ENCODE measurements around the gene TYW1B. TPM values are rescaled to one million over a fixed set of nuclear protein-coding genes. Genes with fewer than 3 reads are reported as not detected.
"Not testable (repeated sequence)": the region's sequence is repeated elsewhere in the genome, so short reads cannot be mapped to it uniquely, and the experiment has no call there.

TYW1B gene
- total RNA-seq, 1 experiment from 2014 or later, result 2.6 TPM

GRCh38 chr7:72689344-72689743 lies 138.7 kb downstream of the TYW1B start:
- H3K27ac ChIP-seq (ENCODE audit: low read depth, low read length, poor library complexity, severe bottlenecking); H3K4me3 ChIP-seq (ENCODE audit: low read depth, low read length, poor library complexity, severe bottlenecking); H3K4me1 ChIP-seq (ENCODE audit: insufficient read depth, low read length, poor library complexity, severe bottlenecking); POLR2A ChIA-PET (ENCODE audit: low non-redundant PET); DNase-seq (ENCODE audit: low spot score); intact Hi-C loops (cut with micrococcal nuclease; ENCODE audit: unreplicated experiment); H3K27me3 ChIP-seq (replicated peaks; ENCODE audit: insufficient read depth, low read depth, low read length, poor library complexity); H3K9me3 ChIP-seq (ENCODE audit: low read depth, low read length, poor library complexity, severe bottlenecking); BruUV-seq (replicated peaks); H3K36me3 ChIP-seq (ENCODE audit: insufficient read depth, low read length, poor library complexity, severe bottlenecking); CTCF ChIA-PET: not testable (repeated sequence)

GRCh38 chr7:72681211-72681610 lies 146.8 kb downstream of the TYW1B start:
- BruUV-seq (replicated peaks); POLR2A ChIA-PET (ENCODE audit: low non-redundant PET); H3K4me1 ChIP-seq (ENCODE audit: insufficient read depth, low read length, poor library complexity, severe bottlenecking); H3K27ac ChIP-seq (ENCODE audit: low read depth, low read length, poor library complexity, severe bottlenecking); H3K36me3 ChIP-seq (ENCODE audit: insufficient read depth, low read length, poor library complexity, severe bottlenecking); H3K9me3 ChIP-seq (ENCODE audit: low read depth, low read length, poor library complexity, severe bottlenecking); H3K4me3 ChIP-seq (ENCODE audit: low read depth, low read length, poor library complexity, severe bottlenecking); H3K27me3 ChIP-seq (replicated peaks; ENCODE audit: insufficient read depth, low read depth, low read length, poor library complexity); CTCF ChIA-PET; intact Hi-C loops (cut with micrococcal nuclease; ENCODE audit: unreplicated experiment): not testable (repeated sequence)
- peak; percentile 27 for DNase-seq (ENCODE audit: low spot score)

GRCh38 chr7:72676880-72677279 lies 151.1 kb downstream of the TYW1B start:
- BruUV-seq (replicated peaks); H3K36me3 ChIP-seq (ENCODE audit: insufficient read depth, low read length, poor library complexity, severe bottlenecking); H3K9me3 ChIP-seq (ENCODE audit: low read depth, low read length, poor library complexity, severe bottlenecking); H3K4me3 ChIP-seq (ENCODE audit: low read depth, low read length, poor library complexity, severe bottlenecking); H3K27me3 ChIP-seq (replicated peaks; ENCODE audit: insufficient read depth, low read depth, low read length, poor library complexity); intact Hi-C loops (cut with micrococcal nuclease; ENCODE audit: unreplicated experiment); DNase-seq (ENCODE audit: low spot score); H3K4me1 ChIP-seq (ENCODE audit: insufficient read depth, low read length, poor library complexity, severe bottlenecking); CTCF ChIA-PET; POLR2A ChIA-PET (ENCODE audit: low non-redundant PET); H3K27ac ChIP-seq (ENCODE audit: low read depth, low read length, poor library complexity, severe bottlenecking): not testable (repeated sequence)

- intact Hi-C loops (cut with micrococcal nuclease; ENCODE audit: unreplicated experiment); H3K36me3 ChIP-seq (ENCODE audit: insufficient read depth, low read length, poor library complexity, severe bottlenecking); BruUV-seq (replicated peaks); H3K27me3 ChIP-seq (replicated peaks; ENCODE audit: insufficient read depth, low read depth, low read length, poor library complexity); H3K9me3 ChIP-seq (ENCODE audit: low read depth, low read length, poor library complexity, severe bottlenecking); H3K27ac ChIP-seq (ENCODE audit: low read depth, low read length, poor library complexity, severe bottlenecking); DNase-seq (ENCODE audit: low spot score); POLR2A ChIA-PET (ENCODE audit: low non-redundant PET); CTCF ChIA-PET; H3K4me3 ChIP-seq (ENCODE audit: low read depth, low read length, poor library complexity, severe bottlenecking); H3K4me1 ChIP-seq (ENCODE audit: insufficient read depth, low read length, poor library complexity, severe bottlenecking): not testable (repeated sequence)
These were observed 151.8 kb downstream of the TYW1B start for GRCh38 chr7:72676086-72676690.

GRCh38 chr7:72675686-72676085 lies 152.3 kb downstream of the TYW1B start:
- H3K27me3 ChIP-seq (replicated peaks; ENCODE audit: insufficient read depth, low read depth, low read length, poor library complexity); DNase-seq (ENCODE audit: low spot score); BruUV-seq (replicated peaks); H3K9me3 ChIP-seq (ENCODE audit: low read depth, low read length, poor library complexity, severe bottlenecking); H3K36me3 ChIP-seq (ENCODE audit: insufficient read depth, low read length, poor library complexity, severe bottlenecking); CTCF ChIA-PET; POLR2A ChIA-PET (ENCODE audit: low non-redundant PET); intact Hi-C loops (cut with micrococcal nuclease; ENCODE audit: unreplicated experiment); H3K27ac ChIP-seq (ENCODE audit: low read depth, low read length, poor library complexity, severe bottlenecking); H3K4me3 ChIP-seq (ENCODE audit: low read depth, low read length, poor library complexity, severe bottlenecking); H3K4me1 ChIP-seq (ENCODE audit: insufficient read depth, low read length, poor library complexity, severe bottlenecking): not testable (repeated sequence)

GRCh38 chr7:72674394-72674793 lies 153.6 kb downstream of the TYW1B start:
- H3K4me1 ChIP-seq (ENCODE audit: insufficient read depth, low read length, poor library complexity, severe bottlenecking), result no peaks in the 10 kb centered on the region
- no peak overlapping the region for H3K4me3 ChIP-seq (ENCODE audit: low read depth, low read length, poor library complexity, severe bottlenecking)
- no peaks in the 10 kb centered on the region for H3K27me3 ChIP-seq (replicated peaks; ENCODE audit: insufficient read depth, low read depth, low read length, poor library complexity)
- no peaks in the 10 kb centered on the region for H3K36me3 ChIP-seq (ENCODE audit: insufficient read depth, low read length, poor library complexity, severe bottlenecking)
- no peak overlapping the region for H3K27ac ChIP-seq (ENCODE audit: low read depth, low read length, poor library complexity, severe bottlenecking)
- TF ChIP-seq CTCF (conservative IDR thresholded peaks at IDR 0.05; ENCODE audit: low read depth, low read length), result no peak
- TF ChIP-seq EZH2 (IDR thresholded peaks at IDR 0.05; ENCODE audit: borderline replicate concordance, low read depth, low read length, poor library complexity, severe bottlenecking), result no peak
- no peak for DNase-seq (ENCODE audit: low spot score)
- no peaks in the 10 kb centered on the region for H3K9me3 ChIP-seq (ENCODE audit: low read depth, low read length, poor library complexity, severe bottlenecking)
- ChIA-PET CTCF (no interaction called here), POLR2A (ENCODE audit: low non-redundant PET) (no interaction called here)
- BruUV-seq (replicated peaks), result no TSS peak
- intact Hi-C loops (cut with micrococcal nuclease; ENCODE audit: unreplicated experiment), result no loop called here

- H3K9me3 ChIP-seq (ENCODE audit: low read depth, low read length, poor library complexity, severe bottlenecking); H3K4me3 ChIP-seq (ENCODE audit: low read depth, low read length, poor library complexity, severe bottlenecking); H3K27ac ChIP-seq (ENCODE audit: low read depth, low read length, poor library complexity, severe bottlenecking); H3K27me3 ChIP-seq (replicated peaks; ENCODE audit: insufficient read depth, low read depth, low read length, poor library complexity); POLR2A ChIA-PET (ENCODE audit: low non-redundant PET); intact Hi-C loops (cut with micrococcal nuclease; ENCODE audit: unreplicated experiment); H3K36me3 ChIP-seq (ENCODE audit: insufficient read depth, low read length, poor library complexity, severe bottlenecking); BruUV-seq (replicated peaks); DNase-seq (ENCODE audit: low spot score); H3K4me1 ChIP-seq (ENCODE audit: insufficient read depth, low read length, poor library complexity, severe bottlenecking): not testable (repeated sequence)
- CTCF ChIA-PET, result interaction anchor here (0.6 kb wide), 1 partner anchor 243 kb away, joined by 5 read pairs; no protein-coding TSS in a partner anchor
These were observed 157.2 kb downstream of the TYW1B start for GRCh38 chr7:72670850-72671249.
